GM12874 (cell line): Measurements from ENCODE around the gene CLCN5.

ENCODE experiments used
- TF ChIP-seq, protein P1 (sequence below): IDR thresholded peaks from 2 replicates; pipeline ENCODE4 v1.5.1; 2011; ENCODE audit warnings: low read depth, mild to moderate bottlenecking, control low read depth, low read length, moderate library complexity; ENCODE audit not compliant: insufficient read depth

The CLCN5 gene

GRCh38 chrX:49995795-49996455 lies 73.5 kb downstream of the CLCN5 start:
- TF ChIP-seq, protein P1, sequence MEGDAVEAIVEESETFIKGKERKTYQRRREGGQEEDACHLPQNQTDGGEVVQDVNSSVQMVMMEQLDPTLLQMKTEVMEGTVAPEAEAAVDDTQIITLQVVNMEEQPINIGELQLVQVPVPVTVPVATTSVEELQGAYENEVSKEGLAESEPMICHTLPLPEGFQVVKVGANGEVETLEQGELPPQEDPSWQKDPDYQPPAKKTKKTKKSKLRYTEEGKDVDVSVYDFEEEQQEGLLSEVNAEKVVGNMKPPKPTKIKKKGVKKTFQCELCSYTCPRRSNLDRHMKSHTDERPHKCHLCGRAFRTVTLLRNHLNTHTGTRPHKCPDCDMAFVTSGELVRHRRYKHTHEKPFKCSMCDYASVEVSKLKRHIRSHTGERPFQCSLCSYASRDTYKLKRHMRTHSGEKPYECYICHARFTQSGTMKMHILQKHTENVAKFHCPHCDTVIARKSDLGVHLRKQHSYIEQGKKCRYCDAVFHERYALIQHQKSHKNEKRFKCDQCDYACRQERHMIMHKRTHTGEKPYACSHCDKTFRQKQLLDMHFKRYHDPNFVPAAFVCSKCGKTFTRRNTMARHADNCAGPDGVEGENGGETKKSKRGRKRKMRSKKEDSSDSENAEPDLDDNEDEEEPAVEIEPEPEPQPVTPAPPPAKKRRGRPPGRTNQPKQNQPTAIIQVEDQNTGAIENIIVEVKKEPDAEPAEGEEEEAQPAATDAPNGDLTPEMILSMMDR = no peak

DNA sequence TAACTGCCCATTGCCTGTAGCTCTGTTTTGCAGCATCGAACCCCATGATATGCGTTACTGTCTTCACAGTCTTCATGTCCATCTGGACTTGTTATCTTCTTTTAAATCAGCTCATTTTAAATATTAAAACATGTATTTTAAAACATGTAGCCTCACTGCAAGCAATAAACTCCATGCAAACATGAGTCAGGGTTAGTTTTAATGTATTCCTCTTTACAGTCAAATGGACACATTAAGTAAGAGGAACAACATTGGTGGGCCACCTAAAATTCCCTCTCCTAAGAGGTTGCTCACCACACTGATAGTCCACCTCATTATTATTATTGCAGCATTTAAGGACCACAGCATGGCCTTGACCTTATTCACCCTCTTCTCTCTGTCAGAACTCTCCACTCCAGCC lies 74.1 kb downstream of the CLCN5 start:
- TF ChIP-seq, protein P1 = no peak

DNA sequence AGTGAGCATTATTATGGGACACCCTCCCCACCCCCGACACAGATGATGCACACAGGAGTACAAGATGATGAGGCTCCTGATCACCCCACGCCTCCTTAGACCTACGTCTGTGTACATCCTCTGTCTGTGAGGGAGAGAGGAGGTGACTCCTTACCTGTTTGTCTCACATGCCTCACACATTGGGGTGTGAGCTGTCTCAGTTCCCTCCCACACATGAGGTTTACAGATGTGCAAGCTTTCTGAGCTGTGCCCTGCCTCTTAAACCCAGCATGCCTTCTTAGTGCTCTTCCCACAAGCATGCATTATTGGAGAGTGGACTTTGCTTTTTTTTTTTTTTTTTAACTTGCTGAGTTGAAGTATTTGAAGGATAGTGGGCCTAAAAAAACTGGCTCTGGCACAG lies 76.7 kb downstream of the CLCN5 start:
- TF ChIP-seq, protein P1 = no peak

- TF ChIP-seq, protein P1 = no peak
These were observed 78.6 kb downstream of the CLCN5 start for GRCh38 chrX:50000937-50001542.

DNA sequence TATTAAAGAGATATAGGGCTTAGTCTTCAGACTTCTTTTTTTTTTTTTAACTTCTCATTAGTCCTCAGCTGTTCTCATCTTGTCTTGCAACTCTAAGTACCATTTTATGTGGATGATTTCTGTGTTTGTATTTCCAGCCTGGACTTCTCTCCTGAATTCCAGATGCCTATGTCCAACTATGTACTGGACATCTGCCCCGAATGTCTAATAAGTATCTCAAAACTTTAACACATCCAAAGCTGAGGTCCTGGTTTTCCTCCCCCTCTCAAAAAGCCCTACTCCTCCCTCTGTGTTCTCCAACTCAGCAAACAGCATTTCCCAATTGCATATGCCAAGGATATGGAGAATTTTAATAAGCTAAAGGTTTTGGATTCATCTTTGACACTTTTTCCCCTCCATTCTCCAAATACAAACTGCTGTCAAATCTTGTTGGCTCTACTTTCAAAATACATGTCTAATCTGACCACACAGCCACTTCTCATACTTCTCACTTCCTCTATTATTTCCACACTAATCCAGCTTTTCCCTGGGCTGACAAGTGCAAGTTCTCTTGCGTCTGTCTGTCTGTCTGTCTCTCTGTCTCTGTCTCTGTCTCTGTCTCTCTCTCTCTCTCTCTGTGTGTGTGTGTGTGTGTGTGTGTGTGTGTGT lies 79.8 kb downstream of the CLCN5 start:
- TF ChIP-seq, protein P1 = no peak

DNA sequence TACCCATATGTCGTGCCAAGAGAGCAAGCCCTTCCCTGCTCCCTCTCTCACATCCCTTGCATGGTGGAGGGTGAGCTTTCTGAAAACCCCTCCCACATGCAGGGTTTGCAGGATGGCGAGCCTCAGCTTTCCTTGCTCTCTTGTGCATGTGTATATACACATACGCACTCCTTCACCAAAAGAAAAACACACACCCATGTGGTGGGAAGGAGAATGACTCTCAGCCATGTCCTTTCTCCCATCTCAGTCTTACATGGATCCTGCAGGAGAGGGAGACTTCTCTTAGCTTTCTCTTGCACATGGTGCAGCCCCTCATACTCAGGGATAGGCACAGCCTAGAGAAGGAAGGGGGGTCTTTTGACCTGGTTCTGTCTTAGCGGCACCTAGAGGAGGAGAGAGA lies 81.1 kb downstream of the CLCN5 start:
- TF ChIP-seq, protein P1 = no peak

- TF ChIP-seq, protein P1 = no peak
These were observed 81.5 kb downstream of the CLCN5 start for GRCh38 chrX:50003927-50004326.
